SU-DHL-6 (cell line): ENCODE data around the gene GINS1.

ENCODE experiments used
- CTCF ChIP-seq: fragments of 200-600 bp; sonication (generic); IDR thresholded peaks from one replicate; pipeline ENCODE4 v1.5.1; 2017; ENCODE audit warnings: antibody characterized with exemption, mild to moderate bottlenecking, low read length, moderate library complexity; ENCODE audit not compliant: insufficient read depth, poor library complexity, severe bottlenecking
- EZH2phosphoT487 ChIP-seq: fragments of 200-600 bp; sonication (generic), shearing (Covaris generic); conservative IDR thresholded peaks from 2 replicates; pipeline ENCODE4 v1.6.1; 2018; ENCODE audit warnings: mild to moderate bottlenecking, antibody characterized with exemption, low read length, moderate library complexity, mixed read lengths

GRCh38 chr20:25460566-25461280 is 53.2 kb downstream of the GINS1 start:
- no peak for TF ChIP-seq CTCF
- no peak for TF ChIP-seq EZH2phosphoT487
